Esophagus mucosa (tissue), 1 donor: ENCODE results near the gene TERB1. TPM values are rescaled to one million over a fixed set of nuclear protein-coding genes. Genes with fewer than 3 reads are reported as not detected.

Experiments used
- ATAC-seq: fragments of 200-7000 bp; cut with Tn5 transposase; one replicate; pipeline ENCODE4 v1.9.1; 2020
- total RNA-seq: library from RNA; stranded (reverse); gene quantifications from one replicate; pipeline ENCODE4 v1.2.4, GENCODE V29; 2023
- donor health status: DM: yes; HTN: yes; CAD: no.

The TERB1 gene
- total RNA-seq, result 0.08 TPM

- peak; percentile 15 for ATAC-seq
Observed at GRCh38 chr16:66801320-66802105, at the start of gene TERB1. Gene TERB1, minus strand, starts transcription at chr16:66801584. Its CDS starts 4,786 bp downstream, at chr16:66796798.

GRCh38 chr16:66850115-66850815, 48.9 kb upstream of the TERB1 start:
- no peak for ATAC-seq

DNA sequence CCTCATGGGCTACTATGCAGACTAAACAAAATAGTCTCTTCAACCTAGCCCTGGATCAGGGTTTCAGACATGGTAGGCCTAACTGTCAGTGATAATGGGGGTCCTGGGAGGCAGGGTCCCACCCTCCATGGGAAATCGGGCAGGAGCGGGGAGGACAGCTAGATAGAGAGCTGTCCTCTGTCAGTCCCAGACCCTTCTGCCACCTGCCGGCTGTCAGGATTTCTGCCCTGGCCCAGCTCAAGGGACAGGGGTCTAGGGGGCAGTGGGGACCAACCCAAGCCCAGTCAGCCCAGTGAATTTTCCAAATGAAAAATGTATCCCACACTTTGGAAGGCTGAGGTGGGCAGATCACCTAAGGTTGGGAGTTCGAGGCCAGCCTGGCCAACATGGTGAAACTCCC, 48.2 kb upstream of the TERB1 start:
- no peak for ATAC-seq

DNA sequence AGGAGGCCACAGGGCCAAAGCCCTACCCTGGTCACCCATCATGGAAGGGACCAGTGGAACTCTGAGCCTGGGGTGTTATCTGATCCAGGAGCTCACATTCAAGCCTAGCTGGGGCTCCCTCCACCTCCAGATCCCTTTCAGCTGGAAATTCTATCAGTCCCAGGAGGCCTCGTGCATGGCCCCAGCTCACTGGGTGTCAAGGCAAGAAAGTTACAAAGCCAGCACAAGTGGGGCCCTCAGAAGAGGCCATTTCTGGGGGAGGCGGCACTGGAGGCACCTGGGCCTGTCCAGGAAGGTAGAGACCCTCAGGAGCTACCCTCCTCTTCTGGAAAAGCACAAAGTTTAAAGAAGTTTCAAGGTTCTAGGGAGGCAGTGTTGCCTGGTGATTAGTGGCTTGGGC, 47.6 kb upstream of the TERB1 start:
- no peak for ATAC-seq

DNA sequence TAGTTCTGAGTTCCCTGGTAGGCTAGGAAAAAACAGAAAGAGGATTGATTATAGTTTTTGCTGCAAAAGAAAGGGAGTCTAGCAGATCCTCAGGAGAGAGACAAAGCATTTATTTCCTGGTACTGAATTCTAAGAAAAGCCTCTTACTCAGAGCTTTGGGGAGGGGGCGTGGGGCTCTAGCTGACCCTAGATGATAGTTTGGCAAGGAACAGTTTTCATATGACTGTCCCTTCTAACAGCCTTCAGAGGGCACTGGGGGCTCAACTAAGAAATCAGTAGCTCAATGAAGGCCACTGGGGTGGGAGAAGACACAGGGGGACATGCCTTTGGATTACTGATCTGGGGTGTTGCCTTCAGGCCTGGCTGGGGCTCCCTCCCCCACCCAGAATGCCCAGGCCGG, 46.8 kb upstream of the TERB1 start:
- no peak for ATAC-seq

GRCh38 chr16:66847533-66848067, 46.2 kb upstream of the TERB1 start:
- ATAC-seq, result no peak

DNA sequence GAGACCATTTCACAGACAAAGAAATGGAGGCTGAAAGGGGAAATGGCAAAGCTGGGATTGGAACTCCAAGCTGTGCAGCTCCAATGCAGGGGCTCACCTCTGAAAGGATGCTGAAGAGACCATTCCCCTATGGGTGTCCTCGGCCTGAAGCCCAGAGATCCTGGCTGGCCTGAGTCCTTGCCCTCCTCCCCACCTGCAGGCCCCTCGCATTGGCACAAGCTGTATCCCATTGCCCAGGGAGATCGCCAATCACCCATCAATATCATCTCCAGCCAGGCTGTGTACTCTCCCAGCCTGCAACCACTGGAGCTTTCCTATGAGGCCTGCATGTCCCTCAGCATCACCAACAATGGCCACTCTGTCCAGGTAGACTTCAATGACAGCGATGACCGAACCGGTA, 45.4 kb upstream of the TERB1 start:
- ATAC-seq, result no peak

DNA sequence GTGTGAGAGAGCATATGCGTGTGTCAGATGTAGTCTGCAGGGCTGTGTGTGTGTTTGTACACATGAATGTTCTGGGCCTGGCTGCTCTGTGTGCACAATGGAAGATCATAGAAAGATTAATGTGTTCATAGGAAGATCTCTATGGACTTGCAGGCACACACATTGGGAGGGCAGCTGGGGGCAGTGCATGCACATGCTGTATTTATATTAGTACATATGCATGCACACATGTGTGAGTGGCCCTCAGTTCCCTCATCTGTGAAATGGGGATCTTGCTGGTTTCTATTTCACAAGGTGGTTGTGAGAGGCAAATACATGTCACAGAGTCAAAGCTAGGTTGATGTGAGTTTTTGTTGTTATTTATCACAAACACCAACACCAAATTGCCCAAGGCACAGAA, 44.9 kb upstream of the TERB1 start:
- ATAC-seq, result no peak

DNA sequence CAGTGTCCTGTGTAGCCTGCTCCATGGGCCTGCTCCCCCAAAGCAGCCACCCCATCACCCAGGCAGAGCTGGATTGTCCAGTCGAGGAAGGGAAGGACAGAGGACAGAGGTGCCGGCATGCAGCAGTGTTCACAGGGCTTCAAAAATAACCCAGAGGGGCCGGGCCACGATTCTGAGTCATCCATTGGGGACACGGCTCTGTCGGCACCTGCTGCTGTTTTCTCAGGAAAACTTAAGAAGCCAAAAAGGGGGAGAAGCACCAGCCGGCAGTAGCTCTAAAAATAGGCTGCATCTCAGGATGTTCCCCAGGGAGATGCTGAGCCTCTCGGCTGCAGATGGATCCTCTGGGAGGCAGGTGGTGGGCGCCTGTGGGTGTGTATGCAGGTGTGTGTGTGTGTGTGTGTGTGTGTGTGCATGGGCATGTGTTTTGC, 44.4 kb upstream of the TERB1 start:
- ATAC-seq, result no peak

- peak; percentile 20 for ATAC-seq
Observed at GRCh38 chr16:66845080-66845410, 43.7 kb upstream of the TERB1 start.

DNA sequence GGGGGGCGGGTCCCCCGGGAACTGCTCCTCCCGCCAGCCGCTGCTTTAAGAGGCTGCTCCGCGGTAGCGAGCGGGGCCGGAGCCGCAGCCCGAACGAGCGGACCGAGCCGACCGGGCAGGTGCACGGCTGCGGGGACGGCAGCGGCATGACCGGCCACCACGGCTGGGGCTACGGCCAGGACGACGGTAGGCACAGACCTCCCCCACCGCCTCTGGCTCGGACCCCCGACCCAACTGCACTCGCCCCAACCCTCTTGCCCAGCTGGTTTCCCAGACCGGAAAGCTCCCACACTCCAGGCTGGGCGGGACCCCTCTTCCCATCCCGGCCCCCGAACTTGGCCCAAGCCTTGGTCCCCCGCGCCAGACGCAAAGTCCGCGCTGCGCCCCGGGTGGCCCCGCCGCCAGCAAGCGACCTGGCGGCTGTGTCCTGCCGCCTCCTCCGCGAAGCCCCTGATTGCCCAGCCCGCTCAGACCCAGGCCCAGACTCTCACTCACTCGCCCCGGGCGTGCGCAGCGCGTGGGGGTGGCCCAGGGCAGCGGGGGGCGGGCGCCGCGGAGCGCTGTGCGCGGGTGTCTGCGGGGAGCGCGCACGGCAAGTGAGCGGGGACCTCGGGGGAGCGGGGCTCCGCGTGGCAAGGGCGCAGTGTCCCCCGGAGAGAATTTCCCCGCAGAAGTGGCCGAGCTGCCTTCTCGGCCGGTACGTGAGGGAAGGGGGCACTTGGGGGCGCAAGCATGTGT, 43.1 kb upstream of the TERB1 start, which contains the start of gene CA7:
Gene CA7, plus strand, starts transcription at position 73 of the 738 bp plus-strand sequence. Its CDS starts 74 bp downstream, at position 147.
- peak; percentile 33 for ATAC-seq

DNA sequence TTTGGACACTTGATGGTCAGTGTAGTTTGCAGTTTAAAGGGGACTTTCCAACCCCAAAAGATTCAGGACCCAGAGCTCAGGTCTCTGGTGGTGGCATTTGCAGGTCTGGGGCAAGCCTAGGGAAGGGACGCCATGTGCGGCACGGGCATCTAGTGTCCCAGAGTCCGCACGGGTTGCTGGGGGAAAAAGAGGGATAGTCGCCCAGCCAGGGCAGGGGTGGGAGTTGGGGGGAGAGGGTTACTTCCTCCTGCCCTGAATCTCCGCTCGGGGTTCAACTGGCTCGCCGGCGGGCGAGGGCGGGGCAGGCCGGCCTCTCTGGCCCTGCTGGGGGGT, 42.6 kb upstream of the TERB1 start:
- no peak for ATAC-seq

- no peak for ATAC-seq
Observed at GRCh38 chr16:66843191-66843590, 41.8 kb upstream of the TERB1 start.

DNA sequence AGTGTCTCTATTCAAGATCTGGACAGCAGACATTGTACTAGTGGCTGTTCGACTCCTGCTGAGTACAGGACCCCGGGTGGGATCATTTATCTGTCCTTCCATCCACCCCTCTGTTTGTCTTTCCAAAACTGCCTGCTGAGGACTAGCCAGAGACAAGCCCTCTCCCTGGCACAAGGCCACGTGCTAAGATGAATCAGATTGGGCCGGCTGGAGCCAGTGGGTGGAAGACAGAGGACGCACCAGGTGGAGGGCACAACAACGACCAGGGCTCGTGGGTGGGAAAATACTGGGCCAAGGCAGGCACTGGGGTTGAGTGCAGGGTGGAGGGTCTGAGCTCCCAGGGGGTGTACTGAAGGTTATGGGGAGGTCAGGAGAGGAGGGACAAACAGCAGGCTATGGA, 41.4 kb upstream of the TERB1 start:
- peak; percentile 31 for ATAC-seq

- ATAC-seq, result no peak
Observed at GRCh38 chr16:66841366-66841765, 40.0 kb upstream of the TERB1 start.

- no peak for ATAC-seq
Observed at GRCh38 chr16:66840883-66841282, 39.5 kb upstream of the TERB1 start.

GRCh38 chr16:66834746-66835145, 33.4 kb upstream of the TERB1 start:
- no peak for ATAC-seq

DNA sequence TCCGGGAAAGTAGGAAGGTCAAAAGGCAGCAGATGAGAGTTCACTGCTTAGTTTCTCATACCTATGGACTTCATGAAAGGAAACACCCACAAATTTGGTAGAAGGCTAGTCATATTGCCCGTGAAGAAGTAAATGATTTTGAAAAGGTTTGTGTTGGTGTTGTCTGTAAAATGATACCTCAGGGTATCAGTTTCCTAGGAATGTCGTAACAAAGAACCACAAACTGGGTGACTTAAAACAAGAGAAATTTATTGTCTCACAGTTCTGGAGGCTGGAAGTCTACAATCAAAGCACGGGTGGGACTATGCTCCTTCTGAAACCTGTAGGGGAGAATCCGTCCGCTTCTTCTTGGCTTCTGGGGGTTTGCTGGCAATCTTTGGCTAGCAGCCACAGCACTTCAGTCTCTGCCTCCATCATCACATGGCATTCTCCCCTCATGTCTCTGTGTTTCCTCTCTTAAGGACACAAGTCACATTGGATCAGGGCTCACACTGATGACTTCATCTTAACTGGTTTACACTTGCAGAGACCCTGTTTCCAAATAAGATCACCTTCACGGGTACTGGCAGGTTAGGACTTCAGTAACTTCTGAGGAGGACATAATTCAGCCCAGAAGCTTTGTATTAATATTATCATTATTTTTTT, 31.4 kb upstream of the TERB1 start:
- ATAC-seq, result no peak

GRCh38 chr16:66832190-66832589, 30.8 kb upstream of the TERB1 start:
- no peak for ATAC-seq

DNA sequence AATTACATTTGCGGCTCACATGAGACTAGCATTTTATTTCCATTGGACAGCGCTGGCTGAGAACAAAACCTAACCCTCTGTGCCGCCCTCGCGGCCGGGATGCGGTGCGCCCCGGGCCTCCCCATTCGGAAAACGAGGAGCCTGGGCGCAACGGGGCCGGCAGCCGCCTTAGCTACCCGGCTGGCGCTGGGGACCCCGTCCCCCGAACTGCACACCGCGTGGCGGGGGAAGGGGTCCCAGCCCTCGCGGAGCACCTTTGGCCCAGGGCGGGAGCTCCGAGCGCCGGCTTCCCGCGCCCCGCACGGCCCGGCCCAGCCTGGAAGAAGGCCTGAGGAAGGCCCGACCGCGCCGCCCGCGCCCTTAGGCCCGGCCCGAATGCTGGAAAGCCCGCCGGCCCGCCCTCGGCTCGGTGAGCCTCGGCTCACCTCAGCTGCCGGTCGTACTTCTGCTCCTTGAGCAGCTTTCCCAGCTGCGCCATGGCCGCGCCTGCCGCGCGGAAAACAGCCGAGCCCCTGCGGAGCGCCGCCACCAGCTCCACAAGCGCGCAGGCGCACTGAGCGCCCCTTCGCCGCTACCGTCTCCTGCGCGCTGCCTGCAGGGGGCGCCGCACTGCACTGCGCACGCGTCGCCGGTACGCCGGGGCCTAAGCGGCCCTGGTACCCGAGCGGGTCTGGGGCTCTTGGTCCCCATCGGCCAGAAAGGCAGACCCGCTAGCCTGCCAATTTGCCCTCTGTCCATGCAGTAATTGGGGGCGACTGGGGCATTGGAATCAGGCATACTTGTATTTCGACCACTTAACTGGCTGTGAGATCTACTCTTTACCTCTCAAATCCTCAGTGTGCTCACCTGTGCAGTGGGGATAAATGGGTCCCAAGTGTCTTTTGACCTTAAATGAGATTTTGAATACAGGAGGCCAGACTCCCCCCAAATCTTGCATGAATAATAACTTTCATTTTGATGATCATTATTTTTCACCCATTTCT, 29.3 kb upstream of the TERB1 start, which contains the start of gene NAE1:
Gene NAE1, minus strand, starts transcription at position 555 of the 983 bp plus-strand sequence. Its CDS starts 77 bp downstream, at position 478.
- ATAC-seq, result peak; percentile 98

DNA sequence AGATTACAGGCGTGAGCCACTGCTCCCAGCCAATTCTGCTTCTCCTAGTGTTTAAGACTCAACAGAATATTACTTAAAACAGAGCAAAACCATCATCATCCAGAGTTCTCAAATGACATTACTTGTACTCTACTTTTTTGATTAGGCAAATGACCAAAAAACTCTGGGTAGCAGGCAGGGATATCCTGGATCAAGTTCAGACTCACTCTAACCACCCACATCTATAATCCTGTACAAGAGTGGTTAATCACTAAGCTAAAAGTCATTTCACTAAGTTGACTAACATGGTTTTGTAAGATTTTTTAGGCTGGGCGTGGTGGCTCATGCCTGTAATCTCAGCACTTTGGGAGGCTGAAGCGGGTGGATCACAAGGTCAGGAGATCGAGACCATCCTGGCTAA, 22.6 kb upstream of the TERB1 start:
- no peak for ATAC-seq
